ENCODE data around the gene EVI2B.
A peak's percentile ranks its signal among the peaks of the same experiment; 100 is the strongest.
"Not testable (repeated sequence)": the region's sequence is repeated elsewhere in the genome, so short reads cannot be mapped to it uniquely, and the experiment has no call there.

The EVI2B gene

GRCh38 chr17:31321966-31322365 is 8.1 kb upstream of the EVI2B start:
- DNase-seq (ENCODE audit: low read depth), result no peak
- no peaks in the 10 kb centered on the region for H3K27me3 ChIP-seq (replicated peaks; ENCODE audit: control insufficient read depth, insufficient read depth, low read length)
- no peaks in the 10 kb centered on the region for H3K9me3 ChIP-seq (ENCODE audit: control insufficient read depth, low read length)
- H3K4me1 ChIP-seq (ENCODE audit: control insufficient read depth, insufficient read depth, low read length), result peaks cover 35% of the 10 kb centered on the region
- H3K36me3 ChIP-seq (ENCODE audit: control insufficient read depth, insufficient read depth, low read length, severe bottlenecking), result peaks cover 10% of the 10 kb centered on the region
- H3K4me3 ChIP-seq (ENCODE audit: low read length), result no peak overlapping the region
- H3K9ac ChIP-seq (ENCODE audit: low read length), result no peak overlapping the region

- peak within 1 kb of the TSS; percentile 41 for H3K9ac ChIP-seq (ENCODE audit: low read length)
- peak within 1 kb of the TSS; percentile 39 for H3K4me3 ChIP-seq (ENCODE audit: low read length)
- DNase-seq (ENCODE audit: low read depth), result peak; percentile 56
These were observed 7.6 kb upstream of the EVI2B start, which contains the start of gene EVI2A for GRCh38 chr17:31321481-31321880. EVI2A (minus strand) TSS chr17:31321622; CDS start chr17:31319013, 2,609 bp downstream.

GRCh38 chr17:31320791-31321190 is 6.9 kb upstream of the EVI2B start:
- Histone ChIP-seq H3K9ac (ENCODE audit: low read length) (peak overlapping the region; percentile 41), H3K4me1 (ENCODE audit: control insufficient read depth, insufficient read depth, low read length) (peaks cover 35% of the 10 kb centered on the region), H3K9me3 (ENCODE audit: control insufficient read depth, low read length) (no peaks in the 10 kb centered on the region), H3K4me3 (ENCODE audit: low read length) (peak overlapping the region; percentile 39), H3K27me3 (replicated peaks; ENCODE audit: control insufficient read depth, insufficient read depth, low read length) (no peaks in the 10 kb centered on the region), H3K36me3 (ENCODE audit: control insufficient read depth, insufficient read depth, low read length, severe bottlenecking) (peaks cover under 1% of the 10 kb centered on the region)
- DNase-seq (ENCODE audit: low read depth), result peak; percentile 26

More at GRCh38 chr17:31321481-31321880, 7.6 kb upstream of the EVI2B start, which contains the start of gene EVI2A:
- no peaks in the 10 kb centered on the region for H3K9me3 ChIP-seq (ENCODE audit: control insufficient read depth, low read length)
- no peaks in the 10 kb centered on the region for H3K27me3 ChIP-seq (replicated peaks; ENCODE audit: control insufficient read depth, insufficient read depth, low read length)
- peaks cover 35% of the 10 kb centered on the region for H3K4me1 ChIP-seq (ENCODE audit: control insufficient read depth, insufficient read depth, low read length)
- H3K36me3 ChIP-seq (ENCODE audit: control insufficient read depth, insufficient read depth, low read length, severe bottlenecking), result peaks cover 8% of the 10 kb centered on the region

GRCh38 chr17:31320241-31320640 is 6.4 kb upstream of the EVI2B start:
- Histone ChIP-seq H3K36me3 (ENCODE audit: control insufficient read depth, insufficient read depth, low read length, severe bottlenecking) (no peaks in the 10 kb centered on the region), H3K4me1 (ENCODE audit: control insufficient read depth, insufficient read depth, low read length) (peaks cover 35% of the 10 kb centered on the region), H3K9ac (ENCODE audit: low read length) (no peak overlapping the region), H3K4me3 (ENCODE audit: low read length) (peak overlapping the region; percentile 39), H3K9me3 (ENCODE audit: control insufficient read depth, low read length) (no peaks in the 10 kb centered on the region), H3K27me3 (replicated peaks; ENCODE audit: control insufficient read depth, insufficient read depth, low read length) (no peaks in the 10 kb centered on the region)
- DNase-seq (ENCODE audit: low read depth), result no peak

GRCh38 chr17:31318851-31319661 is 5.2 kb upstream of the EVI2B start:
- peak overlapping the region; percentile 67 for H3K4me3 ChIP-seq (ENCODE audit: low read length)
- no peaks in the 10 kb centered on the region for H3K27me3 ChIP-seq (replicated peaks; ENCODE audit: control insufficient read depth, insufficient read depth, low read length)
- peak overlapping the region; percentile 75 for H3K9ac ChIP-seq (ENCODE audit: low read length)
- H3K9me3 ChIP-seq (ENCODE audit: control insufficient read depth, low read length), result no peaks in the 10 kb centered on the region
- DNase-seq (ENCODE audit: low read depth), result no peak
- H3K4me1 ChIP-seq (ENCODE audit: control insufficient read depth, insufficient read depth, low read length), result peaks cover 37% of the 10 kb centered on the region
- no peaks in the 10 kb centered on the region for H3K36me3 ChIP-seq (ENCODE audit: control insufficient read depth, insufficient read depth, low read length, severe bottlenecking)

GRCh38 chr17:31318298-31318801 is 4.5 kb upstream of the EVI2B start:
- DNase-seq (ENCODE audit: low read depth), result no peak
- H3K36me3 ChIP-seq (ENCODE audit: control insufficient read depth, insufficient read depth, low read length, severe bottlenecking), result no peaks in the 10 kb centered on the region
- peaks cover 42% of the 10 kb centered on the region for H3K4me1 ChIP-seq (ENCODE audit: control insufficient read depth, insufficient read depth, low read length)
- peak overlapping the region; percentile 67 for H3K4me3 ChIP-seq (ENCODE audit: low read length)
- no peaks in the 10 kb centered on the region for H3K27me3 ChIP-seq (replicated peaks; ENCODE audit: control insufficient read depth, insufficient read depth, low read length)
- peak overlapping the region; percentile 75 for H3K9ac ChIP-seq (ENCODE audit: low read length)
- no peaks in the 10 kb centered on the region for H3K9me3 ChIP-seq (ENCODE audit: control insufficient read depth, low read length)

GRCh38 chr17:31314782-31315100 is 887 bp upstream of the EVI2B start:
- DNase-seq (ENCODE audit: low read depth), result no peak

GRCh38 chr17:31312223-31312622 is 1.6 kb downstream of the EVI2B start:
- H3K9ac ChIP-seq (ENCODE audit: low read length); H3K27me3 ChIP-seq (replicated peaks; ENCODE audit: control insufficient read depth, insufficient read depth, low read length); DNase-seq (ENCODE audit: low read depth); H3K4me3 ChIP-seq (ENCODE audit: low read length); H3K36me3 ChIP-seq (ENCODE audit: control insufficient read depth, insufficient read depth, low read length, severe bottlenecking); H3K4me1 ChIP-seq (ENCODE audit: control insufficient read depth, insufficient read depth, low read length); H3K9me3 ChIP-seq (ENCODE audit: control insufficient read depth, low read length): not testable (repeated sequence)

More at GRCh38 chr17:31314782-31315100, 887 bp upstream of the EVI2B start:
- Histone ChIP-seq H3K36me3 (ENCODE audit: control insufficient read depth, insufficient read depth, low read length, severe bottlenecking) (no peaks in the 10 kb centered on the region), H3K4me1 (ENCODE audit: control insufficient read depth, insufficient read depth, low read length) (peaks cover 27% of the 10 kb centered on the region), H3K9ac (ENCODE audit: low read length) (no peak overlapping the region), H3K4me3 (ENCODE audit: low read length) (no peak overlapping the region), H3K9me3 (ENCODE audit: control insufficient read depth, low read length) (no peaks in the 10 kb centered on the region), H3K27me3 (replicated peaks; ENCODE audit: control insufficient read depth, insufficient read depth, low read length) (no peaks in the 10 kb centered on the region)

- no peak overlapping the region for H3K9ac ChIP-seq (ENCODE audit: low read length)
- no peaks in the 10 kb centered on the region for H3K9me3 ChIP-seq (ENCODE audit: control insufficient read depth, low read length)
- no peak for DNase-seq (ENCODE audit: low read depth)
- peaks cover 7% of the 10 kb centered on the region for H3K4me1 ChIP-seq (ENCODE audit: control insufficient read depth, insufficient read depth, low read length)
- H3K4me3 ChIP-seq (ENCODE audit: low read length), result no peak overlapping the region
- no peaks in the 10 kb centered on the region for H3K36me3 ChIP-seq (ENCODE audit: control insufficient read depth, insufficient read depth, low read length, severe bottlenecking)
- no peaks in the 10 kb centered on the region for H3K27me3 ChIP-seq (replicated peaks; ENCODE audit: control insufficient read depth, insufficient read depth, low read length)
These were observed 2.3 kb downstream of the EVI2B start for GRCh38 chr17:31311526-31311925.

GRCh38 chr17:31310886-31311285 is 3.0 kb downstream of the EVI2B start:
- no peak for DNase-seq (ENCODE audit: low read depth)
- no peak overlapping the region for H3K9ac ChIP-seq (ENCODE audit: low read length)
- H3K4me3 ChIP-seq (ENCODE audit: low read length), result no peak overlapping the region
- no peaks in the 10 kb centered on the region for H3K36me3 ChIP-seq (ENCODE audit: control insufficient read depth, insufficient read depth, low read length, severe bottlenecking)
- no peaks in the 10 kb centered on the region for H3K27me3 ChIP-seq (replicated peaks; ENCODE audit: control insufficient read depth, insufficient read depth, low read length)
- H3K9me3 ChIP-seq (ENCODE audit: control insufficient read depth, low read length), result no peaks in the 10 kb centered on the region
- peaks cover 7% of the 10 kb centered on the region for H3K4me1 ChIP-seq (ENCODE audit: control insufficient read depth, insufficient read depth, low read length)

- no peaks in the 10 kb centered on the region for H3K9me3 ChIP-seq (ENCODE audit: control insufficient read depth, low read length)
- H3K4me3 ChIP-seq (ENCODE audit: low read length), result no peak overlapping the region
- DNase-seq (ENCODE audit: low read depth), result no peak
- H3K27me3 ChIP-seq (replicated peaks; ENCODE audit: control insufficient read depth, insufficient read depth, low read length), result no peaks in the 10 kb centered on the region
- H3K9ac ChIP-seq (ENCODE audit: low read length), result no peak overlapping the region
- peaks cover 7% of the 10 kb centered on the region for H3K4me1 ChIP-seq (ENCODE audit: control insufficient read depth, insufficient read depth, low read length)
- no peaks in the 10 kb centered on the region for H3K36me3 ChIP-seq (ENCODE audit: control insufficient read depth, insufficient read depth, low read length, severe bottlenecking)
These were observed 3.6 kb downstream of the EVI2B start for GRCh38 chr17:31310260-31310659.

All from adipocyte (in vitro differentiated cells).